Activated CD8-positive, alpha-beta memory T cell treated with anti-CD3 and anti-CD28 coated beads, Interleukin-2, amount 10 ng/mL, durations not matched to agents 7 days and 5 days (primary cell): ENCODE measurements around the gene U2AF1L4. TPM values are rescaled to one million over a fixed set of nuclear protein-coding genes. Genes with fewer than 3 reads are reported as not detected.
"Not testable (repeated sequence)": the region's sequence is repeated elsewhere in the genome, so short reads cannot be mapped to it uniquely, and the experiment has no call there.

Experiments
- ATAC-seq: fragments of 150-1000 bp; cut with Tn5 transposase; one replicate; pipeline ENCODE4 v1.10.0; 2021; ENCODE audit warnings: moderate library complexity
- CTCF ChIA-PET: fragments of 350-600 bp; sonication (Branson Sonifier 250); formaldehyde crosslinking; loops from one replicate; lab custom pipeline; 2021; ENCODE audit warnings: antibody characterized with exemption; lab: Charles Lee
- DNase-seq: peaks from one replicate; pipeline ENCODE4 v3.0.0-alpha.2; 2020
- H3K27ac Mint-ChIP-seq: one replicate; pipeline ENCODE4 v1.8.0; 2021; ENCODE audit warnings: mild to moderate bottlenecking, mixed read lengths
- H3K27me3 Mint-ChIP-seq: one replicate; pipeline ENCODE4 v1.8.0; 2021; ENCODE audit warnings: mixed read lengths
- H3K36me3 Mint-ChIP-seq: one replicate; pipeline ENCODE4 v1.8.0; 2021; ENCODE audit warnings: mild to moderate bottlenecking, mixed read lengths
- H3K4me1 Mint-ChIP-seq: one replicate; pipeline ENCODE4 v1.8.0; 2021; ENCODE audit warnings: mixed read lengths
- H3K4me3 Mint-ChIP-seq: one replicate; pipeline ENCODE4 v1.8.0; 2021; ENCODE audit warnings: mild to moderate bottlenecking, moderate library complexity, mixed read lengths
- H3K9me3 Mint-ChIP-seq: one replicate; pipeline ENCODE4 v1.8.0; 2022; ENCODE audit warnings: low read depth, mixed read lengths
- total RNA-seq, 2 experiments: library from RNA; stranded (reverse); gene quantifications; one replicate each; pipeline ENCODE4 v1.2.3, GENCODE V29; 2021

Gene U2AF1L4
- total RNA-seq, 2 experiments from 2014 or later: 25.1 to 35.6 TPM

DNA sequence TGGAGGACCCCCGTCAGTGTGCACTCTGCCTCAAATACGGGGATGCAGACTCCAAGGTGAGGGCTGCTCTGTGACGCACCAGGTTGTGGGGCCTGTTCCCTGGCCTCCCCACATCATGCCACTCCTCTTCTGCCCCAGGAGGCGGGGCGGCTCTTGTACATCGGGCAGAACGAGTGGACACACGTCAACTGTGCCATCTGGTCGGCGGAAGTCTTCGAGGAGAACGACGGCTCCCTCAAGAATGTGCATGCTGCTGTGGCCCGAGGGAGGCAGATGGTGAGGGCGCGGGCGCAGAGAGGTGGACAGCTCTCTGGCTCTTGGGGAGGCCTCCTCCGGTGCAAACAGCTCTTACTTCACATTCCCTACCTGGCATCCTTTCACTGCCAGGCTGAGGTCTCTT is 16.2 kb downstream of the U2AF1L4 start:
- Mint-ChIP-seq H3K36me3 (peaks cover 57% of the 10 kb centered on the region), H3K27ac (no peak overlapping the region), H3K4me3 (no peak overlapping the region), H3K9me3 (no peaks in the 10 kb centered on the region), H3K27me3 (no peaks in the 10 kb centered on the region), H3K4me1 (no peaks in the 10 kb centered on the region)
- ATAC-seq (no peak), DNase-seq (no peak)
- CTCF ChIA-PET: interaction anchor here (1.2 kb wide), 1 partner anchor 10 kb away, joined by 3 read pairs; no protein-coding TSS in a partner anchor

DNA sequence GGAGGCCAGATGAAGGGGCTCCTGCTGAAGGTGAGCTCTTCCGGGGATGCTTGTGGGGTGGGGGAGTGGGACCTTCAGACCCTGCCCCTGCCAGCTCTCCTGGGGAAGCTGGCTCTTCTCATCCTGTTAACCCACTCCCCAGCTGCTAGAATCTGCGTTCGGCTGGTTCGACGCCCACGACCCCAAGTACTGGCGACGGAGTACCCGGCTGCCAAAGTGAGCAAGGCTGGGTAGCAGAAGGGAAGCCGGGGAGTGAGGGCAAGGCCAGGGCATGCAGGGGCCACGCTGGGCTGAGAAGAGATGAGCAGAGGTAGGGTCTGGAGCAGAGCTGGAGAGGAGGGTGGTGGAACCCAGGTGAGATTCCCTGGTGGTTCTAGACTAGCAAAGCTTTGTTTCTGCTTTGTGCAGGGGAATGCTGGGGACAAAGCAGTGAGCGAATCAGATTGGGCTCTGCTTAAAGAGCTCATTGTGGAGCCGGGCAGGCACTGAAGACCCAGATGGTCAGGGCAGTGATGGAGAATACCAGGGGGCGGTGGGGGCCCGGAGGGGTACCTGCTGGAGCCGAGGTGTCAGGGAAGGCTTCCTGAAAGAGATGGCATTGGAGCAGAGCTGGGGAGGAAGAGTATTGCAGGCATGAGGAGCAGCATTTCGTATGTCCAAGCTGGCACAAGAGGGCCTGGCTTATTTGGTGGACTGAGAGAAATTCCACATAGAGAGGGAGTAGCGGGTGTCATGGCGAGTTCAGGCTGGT is 17.1 kb downstream of the U2AF1L4 start:
- no peak overlapping the region for H3K4me3 Mint-ChIP-seq
- CTCF ChIA-PET: interaction anchor here (1.2 kb wide), 1 partner anchor 9 kb away, joined by 3 read pairs; no protein-coding TSS in a partner anchor
- ATAC-seq: no peak

DNA sequence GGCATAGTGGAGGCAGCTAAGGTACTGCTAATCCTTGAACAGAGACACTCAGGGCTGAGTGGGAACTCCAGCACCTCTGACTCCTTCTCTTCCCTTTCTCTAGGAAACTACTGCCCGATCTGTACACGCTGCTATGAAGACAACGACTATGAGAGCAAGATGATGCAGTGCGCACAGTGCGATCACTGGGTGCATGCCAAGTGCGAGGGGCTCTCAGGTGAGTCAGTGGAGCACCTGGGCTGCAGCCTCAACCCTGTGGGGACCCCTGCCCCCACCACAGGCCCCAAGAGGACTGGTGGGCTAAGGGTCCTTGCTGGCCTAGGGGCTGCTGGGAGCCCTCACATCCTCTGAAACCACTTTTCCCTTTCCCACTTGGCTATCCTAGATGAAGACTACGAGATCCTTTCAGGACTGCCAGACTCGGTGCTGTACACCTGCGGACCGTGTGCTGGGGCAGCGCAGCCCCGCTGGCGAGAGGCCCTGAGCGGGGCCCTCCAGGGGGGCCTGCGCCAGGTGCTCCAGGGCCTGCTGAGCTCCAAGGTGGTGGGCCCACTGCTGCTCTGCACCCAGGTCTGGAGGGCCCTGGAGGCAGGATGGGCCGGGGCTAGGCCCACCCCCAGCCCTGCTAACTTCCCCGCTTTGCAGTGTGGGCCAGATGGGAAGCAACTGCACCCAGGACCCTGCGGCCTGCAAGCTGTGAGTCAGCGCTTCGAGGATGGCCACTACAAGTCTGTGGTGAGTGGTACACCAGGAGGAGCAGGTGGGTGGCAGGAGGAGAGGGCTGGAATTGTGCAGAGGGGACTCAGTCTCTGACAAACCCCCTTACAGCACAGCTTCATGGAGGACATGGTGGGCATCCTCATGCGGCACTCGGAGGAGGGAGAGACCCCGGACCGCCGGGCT is 17.9 kb downstream of the U2AF1L4 start:
- H3K27ac Mint-ChIP-seq: no peak overlapping the region
- ATAC-seq: no peak
- no peaks in the 10 kb centered on the region for H3K9me3 Mint-ChIP-seq
- no peaks in the 10 kb centered on the region for H3K4me1 Mint-ChIP-seq
- no peaks in the 10 kb centered on the region for H3K27me3 Mint-ChIP-seq
- DNase-seq: no peak
- no peak overlapping the region for H3K4me3 Mint-ChIP-seq
- peaks cover 66% of the 10 kb centered on the region for H3K36me3 Mint-ChIP-seq
- CTCF ChIA-PET: interaction anchor here (2.0 kb wide), 1 partner anchor 10 kb away, joined by 9 read pairs; no protein-coding TSS in a partner anchor

More for the DNA sequence above, 17.1 kb downstream of the U2AF1L4 start:
- no peak for DNase-seq
- Mint-ChIP-seq H3K9me3 (no peaks in the 10 kb centered on the region), H3K27me3 (no peaks in the 10 kb centered on the region), H3K36me3 (peaks cover 62% of the 10 kb centered on the region), H3K4me1 (no peaks in the 10 kb centered on the region), H3K27ac (no peak overlapping the region)

DNA sequence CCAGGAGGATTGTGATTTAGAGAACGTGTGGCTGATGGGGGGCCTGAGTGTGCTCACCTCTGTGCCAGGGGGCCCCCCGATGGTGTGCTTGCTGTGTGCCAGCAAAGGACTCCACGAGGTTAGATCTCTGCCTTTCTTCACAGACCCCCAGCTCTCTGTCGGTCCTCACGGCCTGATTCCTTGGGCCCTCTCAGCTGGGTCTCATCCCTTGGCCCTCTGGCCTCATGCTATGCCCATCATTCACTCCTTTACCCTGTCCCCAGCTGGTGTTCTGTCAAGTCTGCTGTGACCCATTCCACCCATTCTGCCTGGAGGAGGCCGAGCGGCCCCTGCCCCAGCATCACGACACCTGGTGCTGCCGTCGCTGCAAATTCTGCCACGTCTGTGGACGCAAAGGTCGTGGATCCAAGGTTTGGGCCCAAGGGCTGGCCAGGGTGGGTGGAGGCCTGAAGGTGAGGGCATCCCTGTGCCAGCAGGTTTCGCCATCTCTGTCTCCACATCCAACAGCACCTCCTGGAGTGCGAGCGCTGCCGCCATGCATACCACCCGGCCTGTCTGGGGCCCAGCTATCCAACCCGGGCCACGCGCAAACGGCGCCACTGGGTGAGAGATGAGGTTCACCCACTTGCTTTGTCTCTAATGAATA is 19.9 kb downstream of the U2AF1L4 start:
- Mint-ChIP-seq H3K4me3 (no peak overlapping the region), H3K36me3 (peaks cover 62% of the 10 kb centered on the region), H3K27ac (no peak overlapping the region), H3K4me1 (peaks cover 1% of the 10 kb centered on the region), H3K27me3 (no peaks in the 10 kb centered on the region), H3K9me3 (no peaks in the 10 kb centered on the region)
- ATAC-seq (no peak), DNase-seq (no peak)
- CTCF ChIA-PET: interaction anchor here (1.4 kb wide), 1 partner anchor 20 kb away, joined by 3 read pairs; the partner anchor contains the start of genes PSENEN and U2AF1L4

DNA sequence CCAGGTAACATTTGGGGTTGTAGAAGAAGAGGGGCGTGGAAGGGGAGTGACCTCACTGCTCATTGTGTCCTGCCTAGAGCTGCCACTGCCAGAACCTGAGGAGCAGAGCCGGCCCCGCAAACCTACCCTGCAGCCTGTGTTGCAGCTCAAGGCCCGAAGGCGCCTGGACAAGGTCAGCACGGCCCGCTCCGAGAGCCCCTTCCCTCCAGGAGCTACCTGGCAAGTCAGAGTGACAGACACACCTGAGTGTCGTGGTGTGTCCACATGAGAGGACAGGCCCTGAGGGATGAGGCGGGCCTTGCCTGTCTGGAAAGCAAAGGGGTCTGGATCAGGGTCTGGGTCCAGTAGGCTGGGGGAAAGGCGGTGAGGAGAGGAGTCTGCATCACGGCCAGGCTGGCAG is 20.7 kb downstream of the U2AF1L4 start:
- peaks cover 62% of the 10 kb centered on the region for H3K36me3 Mint-ChIP-seq
- no peak overlapping the region for H3K4me3 Mint-ChIP-seq
- ATAC-seq: no peak
- no peaks in the 10 kb centered on the region for H3K27me3 Mint-ChIP-seq
- CTCF ChIA-PET: interaction anchor here (1.4 kb wide), 1 partner anchor 20 kb away, joined by 3 read pairs; the partner anchor contains the start of genes PSENEN and U2AF1L4
- peaks cover 6% of the 10 kb centered on the region for H3K4me1 Mint-ChIP-seq
- no peak for DNase-seq
- no peaks in the 10 kb centered on the region for H3K9me3 Mint-ChIP-seq
- no peak overlapping the region for H3K27ac Mint-ChIP-seq

DNA sequence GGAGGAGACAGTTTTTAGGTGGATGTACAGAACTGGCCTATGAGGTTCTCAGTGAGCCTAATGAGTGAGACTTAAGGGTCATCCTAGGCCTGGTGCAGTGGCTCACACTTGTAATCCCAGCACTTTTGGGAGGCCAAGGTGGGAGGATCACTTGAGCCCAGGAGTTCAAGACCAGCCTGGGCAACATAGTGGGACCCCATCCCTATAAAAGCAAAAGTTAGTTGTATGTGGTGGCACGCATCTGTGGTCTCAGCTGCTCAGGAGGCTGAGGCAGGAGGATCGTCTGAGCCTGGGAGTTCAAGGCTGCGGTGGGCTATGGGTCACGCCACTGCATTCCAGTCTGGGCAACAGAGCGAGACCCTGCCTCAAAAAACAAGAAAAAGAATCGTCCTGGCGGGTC is 21.1 kb downstream of the U2AF1L4 start:
- H3K9me3 Mint-ChIP-seq, H3K27me3 Mint-ChIP-seq, DNase-seq, H3K27ac Mint-ChIP-seq, H3K4me3 Mint-ChIP-seq, ATAC-seq: not testable (repeated sequence)
- Mint-ChIP-seq H3K4me1 (peaks cover 11% of the 10 kb centered on the region), H3K36me3 (peaks cover 60% of the 10 kb centered on the region)
- CTCF ChIA-PET: interaction anchor here (1.1 to 1.4 kb wide), 2 partner anchors 16 to 21 kb away, joined by 3 to 4 read pairs; partner anchors contain the start of genes PSENEN and U2AF1L4

DNA sequence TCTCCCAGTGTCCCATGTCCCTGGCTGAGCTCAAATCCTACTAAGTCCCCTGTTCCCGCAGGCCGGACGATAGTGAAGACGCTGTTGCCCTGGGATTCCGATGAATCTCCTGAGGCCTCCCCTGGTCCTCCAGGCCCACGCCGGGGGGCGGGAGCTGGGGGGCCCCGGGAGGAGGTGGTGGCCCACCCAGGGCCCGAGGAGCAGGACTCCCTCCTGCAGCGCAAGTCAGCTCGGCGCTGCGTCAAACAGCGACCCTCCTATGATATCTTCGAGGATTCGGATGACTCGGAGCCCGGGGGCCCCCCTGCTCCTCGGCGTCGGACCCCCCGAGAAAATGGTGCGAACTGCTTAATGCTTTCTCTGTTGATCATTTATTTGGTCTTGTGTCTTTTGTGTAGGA is 21.5 kb downstream of the U2AF1L4 start:
- Mint-ChIP-seq H3K36me3 (peaks cover 58% of the 10 kb centered on the region), H3K9me3 (no peaks in the 10 kb centered on the region), H3K4me3 (no peak overlapping the region), H3K27ac (no peak overlapping the region), H3K4me1 (peaks cover 13% of the 10 kb centered on the region), H3K27me3 (no peaks in the 10 kb centered on the region)
- CTCF ChIA-PET: interaction anchor here (0.8 to 1.4 kb wide), 3 partner anchors 17 to 39 kb away, joined by 3 to 4 read pairs (median 3); partner anchors contain the start of genes PSENEN and U2AF1L4
- no peak for ATAC-seq
- DNase-seq: no peak

DNA sequence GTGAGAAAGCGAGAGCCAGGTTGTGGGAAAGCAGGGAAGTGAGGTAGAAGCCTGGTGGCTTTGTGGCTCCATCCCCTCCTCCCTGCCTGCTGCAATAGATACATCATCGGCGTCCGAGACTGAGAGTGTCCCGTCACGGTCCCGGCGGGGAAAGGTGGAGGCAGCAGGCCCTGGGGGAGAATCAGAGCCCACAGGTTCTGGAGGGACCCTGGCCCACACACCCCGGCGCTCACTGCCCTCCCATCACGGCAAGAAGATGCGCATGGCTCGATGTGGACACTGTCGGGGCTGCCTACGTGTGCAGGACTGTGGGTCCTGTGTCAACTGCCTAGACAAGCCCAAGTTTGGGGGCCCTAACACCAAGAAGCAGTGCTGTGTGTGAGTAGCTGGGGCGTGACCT is 22.3 kb downstream of the U2AF1L4 start:
- no peak overlapping the region for H3K4me3 Mint-ChIP-seq
- DNase-seq (no peak), ATAC-seq (no peak)
- H3K9me3 Mint-ChIP-seq: no peaks in the 10 kb centered on the region
- CTCF ChIA-PET: interaction anchor here (0.8 to 1.1 kb wide), 2 partner anchors 18 to 39 kb away, joined by 3 to 4 read pairs; no protein-coding TSS in a partner anchor
- peaks cover 13% of the 10 kb centered on the region for H3K4me1 Mint-ChIP-seq
- no peaks in the 10 kb centered on the region for H3K27me3 Mint-ChIP-seq
- peaks cover 51% of the 10 kb centered on the region for H3K36me3 Mint-ChIP-seq
- H3K27ac Mint-ChIP-seq: no peak overlapping the region

DNA sequence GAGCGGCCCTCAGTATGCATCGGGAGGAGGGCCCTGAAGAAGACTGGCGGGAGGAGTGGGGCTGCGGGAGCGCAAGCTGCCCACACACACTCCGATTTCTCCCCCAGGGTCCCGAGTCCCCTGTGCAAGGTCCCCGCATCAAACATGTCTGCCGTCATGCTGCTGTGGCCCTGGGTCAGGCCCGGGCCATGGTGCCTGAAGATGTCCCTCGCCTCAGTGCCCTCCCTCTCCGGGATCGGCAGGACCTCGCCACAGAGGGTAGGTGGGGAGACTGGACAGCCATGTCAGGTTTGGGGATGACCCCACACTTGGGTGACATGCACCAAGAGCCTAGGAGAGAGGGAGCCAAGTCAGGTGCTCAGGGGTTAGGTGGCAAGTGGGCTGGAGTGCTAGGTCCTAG is 22.8 kb downstream of the U2AF1L4 start:
- no peaks in the 10 kb centered on the region for H3K27me3 Mint-ChIP-seq
- H3K27ac Mint-ChIP-seq: no peak overlapping the region
- CTCF ChIA-PET: no interaction called here
- H3K9me3 Mint-ChIP-seq: no peaks in the 10 kb centered on the region
- ATAC-seq: no peak
- H3K4me3 Mint-ChIP-seq: no peak overlapping the region
- no peak for DNase-seq
- H3K4me1 Mint-ChIP-seq: peaks cover 13% of the 10 kb centered on the region
- peaks cover 50% of the 10 kb centered on the region for H3K36me3 Mint-ChIP-seq

DNA sequence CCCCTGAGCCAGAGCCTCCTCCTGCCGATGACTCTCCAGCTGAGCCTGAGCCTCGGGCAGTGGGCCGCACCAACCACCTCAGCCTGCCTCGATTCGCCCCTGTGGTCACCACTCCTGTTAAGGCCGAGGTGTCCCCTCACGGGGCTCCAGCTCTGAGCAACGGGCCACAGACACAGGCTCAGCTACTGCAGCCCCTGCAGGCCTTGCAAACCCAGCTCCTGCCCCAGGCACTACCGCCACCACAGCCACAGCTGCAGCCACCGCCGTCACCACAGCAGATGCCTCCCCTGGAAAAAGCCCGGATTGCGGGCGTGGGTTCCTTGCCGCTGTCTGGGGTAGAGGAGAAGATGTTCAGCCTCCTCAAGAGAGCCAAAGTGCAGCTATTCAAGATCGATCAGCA is 23.8 kb downstream of the U2AF1L4 start:
- ATAC-seq: no peak
- DNase-seq: no peak
- Mint-ChIP-seq H3K4me1 (peaks cover 15% of the 10 kb centered on the region), H3K9me3 (no peaks in the 10 kb centered on the region), H3K27me3 (no peaks in the 10 kb centered on the region), H3K27ac (no peak overlapping the region), H3K4me3 (no peak overlapping the region), H3K36me3 (peaks cover 48% of the 10 kb centered on the region)
- CTCF ChIA-PET: no interaction called here

DNA sequence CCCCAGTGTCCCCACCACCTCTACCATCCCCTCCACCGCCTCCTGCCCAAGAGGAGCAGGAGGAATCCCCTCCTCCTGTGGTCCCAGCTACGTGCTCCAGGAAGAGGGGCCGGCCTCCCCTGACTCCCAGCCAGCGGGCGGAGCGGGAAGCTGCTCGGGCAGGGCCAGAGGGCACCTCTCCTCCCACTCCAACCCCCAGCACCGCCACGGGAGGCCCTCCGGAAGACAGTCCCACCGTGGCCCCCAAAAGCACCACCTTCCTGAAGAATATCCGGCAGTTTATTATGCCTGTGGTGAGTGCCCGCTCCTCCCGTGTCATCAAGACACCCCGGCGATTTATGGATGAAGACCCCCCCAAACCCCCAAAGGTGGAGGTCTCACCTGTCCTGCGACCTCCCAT is 24.6 kb downstream of the U2AF1L4 start:
- no peaks in the 10 kb centered on the region for H3K9me3 Mint-ChIP-seq
- H3K4me1 Mint-ChIP-seq: peaks cover 22% of the 10 kb centered on the region
- H3K27me3 Mint-ChIP-seq: no peaks in the 10 kb centered on the region
- CTCF ChIA-PET: interaction anchor here (1.3 to 1.4 kb wide), 2 partner anchors 17 to 99 kb away, joined by 3 read pairs; no protein-coding TSS in a partner anchor
- H3K4me3 Mint-ChIP-seq: no peak overlapping the region
- H3K36me3 Mint-ChIP-seq: peaks cover 49% of the 10 kb centered on the region
- ATAC-seq: no peak
- DNase-seq: no peak
- H3K27ac Mint-ChIP-seq: no peak overlapping the region

DNA sequence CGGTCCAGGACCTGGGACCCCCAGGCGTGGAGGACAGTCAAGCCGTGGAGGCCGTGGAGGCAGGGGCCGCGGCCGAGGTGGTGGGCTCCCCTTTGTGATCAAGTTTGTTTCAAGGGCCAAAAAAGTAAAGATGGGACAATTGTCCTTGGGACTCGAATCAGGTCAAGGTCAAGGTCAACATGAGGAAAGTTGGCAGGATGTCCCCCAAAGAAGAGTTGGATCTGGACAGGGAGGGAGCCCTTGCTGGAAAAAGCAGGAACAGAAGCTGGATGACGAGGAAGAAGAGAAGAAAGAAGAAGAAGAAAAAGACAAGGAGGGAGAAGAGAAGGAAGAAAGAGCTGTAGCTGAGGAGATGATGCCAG is 25.1 kb downstream of the U2AF1L4 start:
- H3K9me3 Mint-ChIP-seq: no peaks in the 10 kb centered on the region
- CTCF ChIA-PET: interaction anchor here (0.6 to 2.1 kb wide), 5 partner anchors 9 to 99 kb away, joined by 3 to 8 read pairs (median 3); no protein-coding TSS in a partner anchor
- peaks cover 48% of the 10 kb centered on the region for H3K36me3 Mint-ChIP-seq
- H3K4me1 Mint-ChIP-seq: peaks cover 23% of the 10 kb centered on the region
- H3K27ac Mint-ChIP-seq: peak overlapping the region; percentile 35
- ATAC-seq (no peak), DNase-seq (no peak)
- no peak overlapping the region for H3K4me3 Mint-ChIP-seq
- H3K27me3 Mint-ChIP-seq: no peaks in the 10 kb centered on the region
